ENCODE measurements around the gene ADGRG3.
A peak's percentile ranks its signal among the peaks of the same experiment; 100 is the strongest.

The ADGRG3 gene

DNA sequence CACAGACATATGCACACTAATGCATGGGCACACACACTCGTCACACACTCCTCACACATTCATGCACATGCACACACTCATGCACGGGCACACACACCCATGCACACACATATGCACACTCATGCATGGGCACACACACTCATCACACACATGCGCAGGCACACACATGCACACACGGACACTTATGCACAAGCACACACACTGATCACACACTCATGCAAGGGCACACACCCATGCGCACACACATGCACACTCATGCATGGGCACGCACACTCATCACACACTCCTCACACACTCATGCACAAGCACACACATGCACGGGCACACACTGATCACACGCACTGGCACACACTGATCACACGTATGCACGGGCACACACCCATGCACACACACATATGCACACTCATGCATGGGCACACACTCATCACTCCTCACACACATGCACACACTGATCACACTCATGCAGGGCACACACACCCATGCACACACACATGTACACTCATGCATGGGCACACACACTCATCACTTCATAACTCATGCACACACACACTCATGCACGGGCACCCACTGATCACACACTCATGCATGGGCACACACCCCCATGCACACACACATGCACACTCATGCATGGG lies 23.6 kb upstream of the ADGRG3 start:
- H3K4me2 ChIP-seq (ENCODE audit: insufficient read depth, low read length): peak overlapping the region; percentile 30; the same call in 1 of the 2 replicates

DNA sequence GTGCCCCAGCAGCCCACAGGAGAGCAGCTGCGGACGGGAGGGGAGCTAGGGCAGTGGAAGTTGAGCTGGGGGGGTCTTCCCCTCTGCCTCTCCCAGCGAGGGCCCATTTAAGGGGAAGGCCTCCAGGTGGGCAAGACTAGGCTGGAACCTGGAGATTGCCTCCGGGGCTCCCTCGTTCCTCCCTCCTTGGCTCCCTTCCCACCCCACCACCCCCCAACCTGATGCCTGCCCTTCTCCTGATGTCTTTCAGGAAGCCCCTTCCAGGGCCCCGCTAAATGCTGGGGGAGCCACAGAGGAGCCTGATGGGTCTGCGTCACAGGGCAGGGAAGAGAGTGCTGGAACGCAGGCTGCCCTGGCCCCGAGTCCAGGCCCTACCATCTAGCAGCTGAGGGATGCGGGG lies 22.9 kb upstream of the ADGRG3 start:
- no peak overlapping the region for H2AFZ ChIP-seq (ENCODE audit: low read depth, low read length)
- no peaks in the 10 kb centered on the region for H3K27me3 ChIP-seq (ENCODE audit: insufficient read depth, low read length, poor library complexity)
- H3K9me3 ChIP-seq (ENCODE audit: insufficient read depth, low read length, severe bottlenecking): no peaks in the 10 kb centered on the region
- TF ChIP-seq EZH2 (IDR thresholded peaks at IDR 0.05; ENCODE audit: borderline replicate concordance, low read depth, low read length, severe bottlenecking): no peak
- TF ChIP-seq, protein P1, sequence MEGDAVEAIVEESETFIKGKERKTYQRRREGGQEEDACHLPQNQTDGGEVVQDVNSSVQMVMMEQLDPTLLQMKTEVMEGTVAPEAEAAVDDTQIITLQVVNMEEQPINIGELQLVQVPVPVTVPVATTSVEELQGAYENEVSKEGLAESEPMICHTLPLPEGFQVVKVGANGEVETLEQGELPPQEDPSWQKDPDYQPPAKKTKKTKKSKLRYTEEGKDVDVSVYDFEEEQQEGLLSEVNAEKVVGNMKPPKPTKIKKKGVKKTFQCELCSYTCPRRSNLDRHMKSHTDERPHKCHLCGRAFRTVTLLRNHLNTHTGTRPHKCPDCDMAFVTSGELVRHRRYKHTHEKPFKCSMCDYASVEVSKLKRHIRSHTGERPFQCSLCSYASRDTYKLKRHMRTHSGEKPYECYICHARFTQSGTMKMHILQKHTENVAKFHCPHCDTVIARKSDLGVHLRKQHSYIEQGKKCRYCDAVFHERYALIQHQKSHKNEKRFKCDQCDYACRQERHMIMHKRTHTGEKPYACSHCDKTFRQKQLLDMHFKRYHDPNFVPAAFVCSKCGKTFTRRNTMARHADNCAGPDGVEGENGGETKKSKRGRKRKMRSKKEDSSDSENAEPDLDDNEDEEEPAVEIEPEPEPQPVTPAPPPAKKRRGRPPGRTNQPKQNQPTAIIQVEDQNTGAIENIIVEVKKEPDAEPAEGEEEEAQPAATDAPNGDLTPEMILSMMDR (IDR thresholded peaks at IDR 0.05; ENCODE audit: borderline replicate concordance, extremely low read depth, low read length, poor library complexity, severe bottlenecking): no peak
- no peaks in the 10 kb centered on the region for H4K20me1 ChIP-seq (ENCODE audit: insufficient read depth, low read length)
- ATAC-seq (ENCODE audit: insufficient read depth, low read depth) (no peak), DNase-seq (peak; percentile 35)
- H3K9ac ChIP-seq (ENCODE audit: low read depth, low read length): no peak overlapping the region
- H3K27ac ChIP-seq (ENCODE audit: low read length): peak overlapping the region; percentile 86
- H3K4me3 ChIP-seq (ENCODE audit: low read depth in 1 of 2, low read length in 2 of 2): no peak overlapping the region
- H3K4me1 ChIP-seq (ENCODE audit: insufficient read depth, low read length): peaks cover 59% of the 10 kb centered on the region
- no peak overlapping the region for H3K4me2 ChIP-seq (ENCODE audit: insufficient read depth, low read length)
- H3K79me2 ChIP-seq (ENCODE audit: insufficient read depth, low read length): no peaks in the 10 kb centered on the region
- no peaks in the 10 kb centered on the region for H3K36me3 ChIP-seq (ENCODE audit: insufficient read depth, low read length)

More for the DNA sequence above, 23.6 kb upstream of the ADGRG3 start:
- no peaks in the 10 kb centered on the region for H3K9me3 ChIP-seq (ENCODE audit: insufficient read depth, low read length, severe bottlenecking)
- no peak overlapping the region; the same call in 1 of the 2 replicates for H3K9ac ChIP-seq (ENCODE audit: low read depth, low read length)
- H3K4me3 ChIP-seq (ENCODE audit: low read depth in 1 of 2, low read length in 2 of 2): no peak overlapping the region; a peak in 1 of 4 replicates
- H3K79me2 ChIP-seq (ENCODE audit: insufficient read depth, low read length): no peaks in the 10 kb centered on the region
- no peaks in the 10 kb centered on the region for H3K27me3 ChIP-seq (ENCODE audit: insufficient read depth, low read length, poor library complexity)
- H3K27ac ChIP-seq (ENCODE audit: low read length): peak overlapping the region; percentile 86
- TF ChIP-seq, protein P1 (IDR thresholded peaks at IDR 0.05; ENCODE audit: borderline replicate concordance, extremely low read depth, low read length, poor library complexity, severe bottlenecking): no peak
- no peak for TF ChIP-seq EZH2 (IDR thresholded peaks at IDR 0.05; ENCODE audit: borderline replicate concordance, low read depth, low read length, severe bottlenecking)
- H4K20me1 ChIP-seq (ENCODE audit: insufficient read depth, low read length): no peaks in the 10 kb centered on the region
- ATAC-seq (ENCODE audit: insufficient read depth, low read depth): no peak
- H3K4me1 ChIP-seq (ENCODE audit: insufficient read depth, low read length): peaks cover 64% of the 10 kb centered on the region
- no peak for DNase-seq
- H2AFZ ChIP-seq (ENCODE audit: low read depth, low read length): no peak overlapping the region
- H3K36me3 ChIP-seq (ENCODE audit: insufficient read depth, low read length): no peaks in the 10 kb centered on the region

GRCh38 chr16:57645691-57646387 lies 22.3 kb upstream of the ADGRG3 start:
- no peaks in the 10 kb centered on the region for H4K20me1 ChIP-seq (ENCODE audit: insufficient read depth, low read length)
- H3K36me3 ChIP-seq (ENCODE audit: insufficient read depth, low read length): no peaks in the 10 kb centered on the region
- no peak overlapping the region for H3K9ac ChIP-seq (ENCODE audit: low read depth, low read length)
- DNase-seq (no peak), ATAC-seq (ENCODE audit: insufficient read depth, low read depth) (no peak)
- no peak for TF ChIP-seq EZH2 (IDR thresholded peaks at IDR 0.05; ENCODE audit: borderline replicate concordance, low read depth, low read length, severe bottlenecking)
- TF ChIP-seq, protein P1 (IDR thresholded peaks at IDR 0.05; ENCODE audit: borderline replicate concordance, extremely low read depth, low read length, poor library complexity, severe bottlenecking): no peak
- no peaks in the 10 kb centered on the region for H3K27me3 ChIP-seq (ENCODE audit: insufficient read depth, low read length, poor library complexity)
- H3K27ac ChIP-seq (ENCODE audit: low read length): peak overlapping the region; percentile 86
- H3K9me3 ChIP-seq (ENCODE audit: insufficient read depth, low read length, severe bottlenecking): no peaks in the 10 kb centered on the region
- no peaks in the 10 kb centered on the region for H3K79me2 ChIP-seq (ENCODE audit: insufficient read depth, low read length)
- H3K4me2 ChIP-seq (ENCODE audit: insufficient read depth, low read length): no peak overlapping the region
- peaks cover 59% of the 10 kb centered on the region for H3K4me1 ChIP-seq (ENCODE audit: insufficient read depth, low read length)
- no peak overlapping the region for H2AFZ ChIP-seq (ENCODE audit: low read depth, low read length)
- no peak overlapping the region for H3K4me3 ChIP-seq (ENCODE audit: low read depth in 1 of 2, low read length in 2 of 2)
